ENCODE measurements around the gene CTBP2. TPM values are rescaled to one million over a fixed set of nuclear protein-coding genes. Genes with fewer than 3 reads are reported as not detected.

CTBP2 gene
- total and polyA plus RNA-seq, 8 donors: 71.2 to 90.0 (median 84.1) TPM

DNA sequence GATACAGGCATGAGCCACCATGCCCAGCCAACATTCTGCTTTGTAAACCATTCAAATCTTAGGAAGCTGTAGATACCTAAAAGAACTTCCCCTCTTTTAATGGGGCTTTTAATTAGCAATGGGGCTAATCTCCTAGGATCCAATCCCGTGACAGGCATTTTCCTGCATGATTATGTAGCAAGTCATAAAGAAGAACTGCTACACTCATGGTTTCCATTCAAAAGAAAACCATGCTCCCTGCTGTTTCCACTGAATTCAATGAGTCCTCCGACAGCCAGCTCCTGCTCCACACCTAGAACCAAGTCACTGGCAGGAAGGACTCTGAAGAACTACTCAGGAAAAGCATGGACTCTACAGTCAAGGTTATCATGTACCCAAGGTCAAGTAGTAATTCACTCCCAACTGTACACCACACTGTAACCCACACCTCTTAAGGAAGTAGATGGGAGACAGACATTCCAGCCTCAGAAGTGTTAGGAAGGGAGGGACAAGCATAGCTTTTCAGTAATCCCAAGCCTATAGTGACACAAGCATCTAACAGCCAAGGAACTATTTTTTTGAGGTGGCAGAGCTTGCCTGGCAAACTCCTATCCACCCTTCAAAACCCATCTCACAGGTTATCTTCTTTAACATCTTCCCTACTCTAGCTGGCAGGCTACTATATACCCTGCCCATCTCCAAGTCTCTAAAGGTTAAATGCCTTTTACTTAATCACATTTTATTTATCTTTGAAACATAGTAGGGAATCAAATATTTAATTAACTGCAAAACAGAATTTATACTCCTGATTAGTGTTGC, 47.5 kb downstream of the CTBP2 start:
- peaks cover 14 to 62% of the 10 kb centered on the region in 2 donors for H3K4me1 ChIP-seq

DNA sequence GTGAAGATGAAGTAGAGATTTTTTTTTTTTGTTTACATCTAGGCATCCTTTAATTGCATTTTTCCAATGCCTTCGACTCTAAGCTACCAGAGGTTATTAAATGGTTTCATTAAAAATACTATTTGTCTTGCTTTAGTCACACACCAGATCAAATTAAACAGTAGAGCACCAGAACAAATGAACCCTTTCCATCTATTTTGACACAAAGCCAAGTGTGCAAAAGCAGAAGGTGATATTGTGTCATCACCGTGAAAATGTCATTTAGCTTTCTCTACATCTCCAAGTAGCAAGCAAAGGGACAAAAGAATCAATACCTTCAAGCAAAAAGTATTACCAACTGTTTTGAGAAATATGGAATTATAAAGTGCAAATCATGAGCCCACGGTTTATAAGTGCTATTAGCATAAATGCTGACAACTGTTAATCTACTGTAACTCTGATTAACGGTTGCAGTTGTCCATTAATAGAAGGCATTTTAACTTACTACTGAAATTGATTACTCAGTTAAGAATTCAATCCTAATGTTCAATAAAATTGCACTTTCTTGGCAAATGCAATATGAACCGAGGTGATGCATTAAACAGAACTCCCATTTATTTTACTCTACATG, 49.1 kb downstream of the CTBP2 start:
- Histone ChIP-seq H3K9me3 (no peaks in the 10 kb centered on the region), H3K4me1 (peaks cover 6 to 46% of the 10 kb centered on the region in 2 donors), H3K27ac (no peak overlapping the region), H3K4me3 (no peak overlapping the region), H3K36me3 (peaks cover 0 to 40% of the 10 kb centered on the region in 2 donors), H3K27me3 (no peaks in the 10 kb centered on the region)
- ATAC-seq (no peak), DNase-seq (no peak)
- intact Hi-C loops (cut with DNase I): no loop called here
- TF ChIP-seq, protein P1, sequence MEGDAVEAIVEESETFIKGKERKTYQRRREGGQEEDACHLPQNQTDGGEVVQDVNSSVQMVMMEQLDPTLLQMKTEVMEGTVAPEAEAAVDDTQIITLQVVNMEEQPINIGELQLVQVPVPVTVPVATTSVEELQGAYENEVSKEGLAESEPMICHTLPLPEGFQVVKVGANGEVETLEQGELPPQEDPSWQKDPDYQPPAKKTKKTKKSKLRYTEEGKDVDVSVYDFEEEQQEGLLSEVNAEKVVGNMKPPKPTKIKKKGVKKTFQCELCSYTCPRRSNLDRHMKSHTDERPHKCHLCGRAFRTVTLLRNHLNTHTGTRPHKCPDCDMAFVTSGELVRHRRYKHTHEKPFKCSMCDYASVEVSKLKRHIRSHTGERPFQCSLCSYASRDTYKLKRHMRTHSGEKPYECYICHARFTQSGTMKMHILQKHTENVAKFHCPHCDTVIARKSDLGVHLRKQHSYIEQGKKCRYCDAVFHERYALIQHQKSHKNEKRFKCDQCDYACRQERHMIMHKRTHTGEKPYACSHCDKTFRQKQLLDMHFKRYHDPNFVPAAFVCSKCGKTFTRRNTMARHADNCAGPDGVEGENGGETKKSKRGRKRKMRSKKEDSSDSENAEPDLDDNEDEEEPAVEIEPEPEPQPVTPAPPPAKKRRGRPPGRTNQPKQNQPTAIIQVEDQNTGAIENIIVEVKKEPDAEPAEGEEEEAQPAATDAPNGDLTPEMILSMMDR (IDR thresholded peaks at IDR 0.05): no peak

More for the DNA sequence above, 47.5 kb downstream of the CTBP2 start:
- no peaks in the 10 kb centered on the region for H3K27me3 ChIP-seq
- TF ChIP-seq, protein P1 (IDR thresholded peaks at IDR 0.05): no peak
- ATAC-seq: peak; percentile 89
- H3K9me3 ChIP-seq: no peaks in the 10 kb centered on the region
- H3K27ac ChIP-seq: no peak overlapping the region
- peaks cover 0 to 23% of the 10 kb centered on the region in 2 donors for H3K36me3 ChIP-seq
- DNase-seq: no peak
- intact Hi-C loops (cut with DNase I): no loop called here
- H3K4me3 ChIP-seq: no peak overlapping the region

DNA sequence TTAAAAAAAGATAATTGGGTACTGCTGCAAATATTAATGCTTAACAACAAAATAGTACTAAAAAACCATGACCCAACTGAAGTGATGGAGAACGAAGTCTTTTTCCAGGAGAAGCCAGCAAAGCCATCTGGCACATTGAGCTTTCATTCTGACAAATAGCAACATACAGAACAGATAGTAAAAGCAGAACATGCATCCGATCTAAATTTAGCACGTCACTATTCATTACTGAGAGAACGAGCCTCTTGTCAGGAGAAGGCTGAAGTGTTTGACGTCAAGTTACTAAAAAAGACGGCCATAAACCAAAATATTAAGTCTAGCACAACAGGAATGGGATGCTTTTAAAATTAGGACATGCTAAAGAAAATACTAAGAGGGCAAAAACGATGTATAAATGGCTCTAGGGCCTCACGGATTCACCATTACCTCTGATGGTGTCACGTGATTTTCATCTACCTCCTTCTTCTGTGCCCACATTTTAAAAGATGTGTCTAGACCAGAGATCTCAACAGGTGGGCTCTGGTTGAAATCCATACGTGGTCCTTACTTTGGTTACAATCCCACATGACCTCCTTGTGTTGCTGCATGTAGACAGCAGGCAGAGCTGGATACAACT, 52.3 kb downstream of the CTBP2 start:
- peaks cover 0 to 40% of the 10 kb centered on the region in 2 donors for H3K36me3 ChIP-seq
- intact Hi-C loops (cut with DNase I): no loop called here
- no peaks in the 10 kb centered on the region for H3K9me3 ChIP-seq
- no peak overlapping the region for H3K27ac ChIP-seq
- peaks cover 0 to 35% of the 10 kb centered on the region in 2 donors for H3K4me1 ChIP-seq
- TF ChIP-seq, protein P1 (IDR thresholded peaks at IDR 0.05): no peak
- H3K27me3 ChIP-seq: no peaks in the 10 kb centered on the region
- ATAC-seq: no peak
- H3K4me3 ChIP-seq: no peak overlapping the region
- no peak for DNase-seq

DNA sequence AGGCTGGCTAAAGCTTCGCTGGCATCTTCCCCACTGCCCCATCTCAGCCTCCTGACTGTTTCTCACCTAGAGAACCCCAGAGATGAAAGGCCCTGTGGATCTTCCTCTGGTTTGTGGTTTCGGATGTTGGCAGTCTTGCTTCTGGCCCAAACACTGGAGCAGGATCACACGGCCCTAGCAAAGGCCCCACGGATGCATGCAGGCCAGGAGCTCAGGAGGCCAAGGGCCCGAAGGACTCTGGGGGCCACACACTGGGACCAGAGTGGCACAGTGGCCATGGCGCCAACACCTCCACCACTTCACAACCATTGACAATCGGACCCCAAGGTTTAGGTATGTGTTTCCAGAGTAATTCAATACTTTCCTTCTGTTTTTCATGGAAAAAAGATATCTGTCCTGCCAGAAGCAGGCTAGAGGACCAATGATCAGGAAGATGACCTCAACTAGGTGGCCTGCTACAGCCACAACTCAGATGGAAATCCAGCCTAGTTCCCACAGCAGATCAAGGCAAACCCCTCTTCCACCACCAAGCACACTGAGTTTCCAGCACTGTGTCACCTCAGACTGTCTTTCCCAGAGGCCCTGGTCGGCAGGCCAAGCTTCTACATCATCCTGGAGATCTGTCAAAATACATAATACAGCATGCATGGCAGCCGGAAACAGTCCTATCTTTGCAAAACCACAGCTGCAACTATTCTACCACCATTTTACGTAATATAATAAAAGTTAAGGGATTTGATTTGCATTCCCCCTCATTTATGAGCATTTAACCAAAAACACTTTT, 53.0 kb downstream of the CTBP2 start:
- ATAC-seq (no peak), DNase-seq (peak in 1 of 4 donors; percentile 18)
- Histone ChIP-seq H3K36me3 (peaks cover 0 to 40% of the 10 kb centered on the region in 2 donors), H3K9me3 (no peaks in the 10 kb centered on the region), H3K27me3 (no peaks in the 10 kb centered on the region), H3K4me3 (no peak overlapping the region), H3K4me1 (peaks cover 5 to 35% of the 10 kb centered on the region in 2 donors), H3K27ac (no peak overlapping the region)
- intact Hi-C loops (cut with DNase I): no loop called here
- TF ChIP-seq, protein P1 (IDR thresholded peaks at IDR 0.05): no peak

All from left lung (tissue), 10 donors.